ENCODE results near the gene P2RX7.

DNA sequence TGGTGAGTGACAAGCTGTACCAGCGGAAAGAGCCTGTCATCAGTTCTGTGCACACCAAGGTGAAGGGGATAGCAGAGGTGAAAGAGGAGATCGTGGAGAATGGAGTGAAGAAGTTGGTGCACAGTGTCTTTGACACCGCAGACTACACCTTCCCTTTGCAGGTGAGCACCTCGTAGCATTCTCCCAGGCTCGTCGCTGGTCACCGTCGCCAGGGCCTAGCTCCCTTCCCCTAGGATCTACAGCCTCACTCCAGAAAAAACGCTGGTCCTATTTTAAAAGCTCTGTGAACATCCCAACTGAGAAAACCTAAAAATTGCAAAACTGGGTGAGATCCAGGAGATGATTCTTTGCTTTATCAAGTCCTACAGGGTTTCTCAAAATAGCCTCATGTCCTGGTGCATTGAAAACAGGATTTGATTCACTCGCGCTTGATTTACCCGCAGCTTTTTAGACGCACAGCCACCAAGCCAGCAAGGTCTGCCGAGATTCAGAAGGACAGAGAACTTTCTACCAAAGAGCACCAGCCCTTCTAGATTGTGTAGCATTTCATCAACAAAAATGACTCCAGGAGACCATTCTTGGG is 22.2 kb downstream of the P2RX7 start:
- no peak for TF ChIP-seq ZNF274 (IDR thresholded peaks at IDR 0.05; ENCODE audit: borderline replicate concordance, low read depth, low read length)
- TF ChIP-seq ZNF57 (CRISPR knock-in tag; IDR thresholded peaks at IDR 0.05): no peak
- TF ChIP-seq POLR2A (conservative IDR thresholded peaks at IDR 0.05): no peak
